A549 (cell line): ENCODE data around the gene SON. TPM values are rescaled to one million over a fixed set of nuclear protein-coding genes. Genes with fewer than 3 reads are reported as not detected.
"Not testable (repeated sequence)": the region's sequence is repeated elsewhere in the genome, so short reads cannot be mapped to it uniquely, and the experiment has no call there.

Experiments used
- ATAC-seq, 2 experiments: fragments of 200-7000 bp in 1 of 2; fragments of >200 bp in 1 of 2; cut with Nextera tagmentation in 1 of 2; cut with Tn5 transposase in 1 of 2; 3 replicates each; pipeline versions ENCODE4 v1.8.0 to v1.9.1; 2018 to 2020; ENCODE audit warnings: mild to moderate bottlenecking in 1 of 2, moderate library complexity in 1 of 2
- CTCF ChIA-PET: fragments of 300-600 bp; sonication (Branson Sonifier 250); formaldehyde crosslinking; extraction: SDS; loops from one replicate; lab custom pipeline; 2021; ENCODE audit warnings: antibody characterized with exemption, inconsistent platforms; lab: Yijun Ruan, JAX
- POLR2A ChIA-PET: fragments of 350-600 bp; formaldehyde crosslinking; extraction: SDS; loops from one replicate; lab custom pipeline; 2021; ENCODE audit warnings: antibody characterized with exemption, inconsistent platforms; lab: Yijun Ruan, JAX
- DNase-seq, 2 experiments: peaks; one replicate each; pipeline versions ENCODE4 v3.0.0 to v3.0.0-alpha.2; 2011 to 2016; ENCODE audit warnings: low read depth in 1 of 2, low spot score in 1 of 2
- FAIRE-seq: peaks from 2 replicates; lab custom pipeline; 2011; peaks lifted over from hg19 to GRCh38; lab: Jason Lieb, UNC
- H3K27ac ChIP-seq, 2 experiments: fragments of >200 bp; sonication (Bioruptor Twin); formaldehyde crosslinking; 3 replicates each; pipeline ENCODE4 v1.5.1; 2016 to 2017
- H3K4me1 ChIP-seq: fragments of >200 bp; sonication (Bioruptor Twin); formaldehyde crosslinking; 3 replicates; pipeline ENCODE4 v1.6.1; 2016
- H3K4me2 ChIP-seq: fragments of >200 bp; sonication (Bioruptor Twin); formaldehyde crosslinking; 3 replicates; pipeline ENCODE4 v1.6.1; 2016
- H3K4me3 ChIP-seq: fragments of >200 bp; sonication (Bioruptor Twin); formaldehyde crosslinking; 3 replicates; pipeline ENCODE4 v1.5.1; 2016
- H3K9me3 ChIP-seq: fragments of >200 bp; sonication (Bioruptor Twin); formaldehyde crosslinking; 3 replicates; pipeline ENCODE4 v1.6.1; 2016
- ATOH8 ChIP-seq: fragments of 250-450 bp; sonication (Bioruptor Pico); IDR thresholded peaks from 2 replicates; pipeline ENCODE4 v1.5.0; 2020; ENCODE audit warnings: low read depth, mild to moderate bottlenecking, moderate library complexity
- BCL3 ChIP-seq: fragments of >200 bp; sonication (Bioruptor Twin); formaldehyde crosslinking; IDR thresholded peaks from 3 replicates; pipeline ENCODE4 v1.6.1; 2016
- BHLHE40 ChIP-seq: IDR thresholded peaks from 2 replicates; pipeline ENCODE4 v1.6.1; 2012; ENCODE audit warnings: low read depth, low read length, inconsistent platforms
- CBX2 ChIP-seq: fragments of 200-600 bp; sonication (generic); IDR thresholded peaks from 2 replicates; pipeline ENCODE4 v1.6.1; 2016; ENCODE audit warnings: low read depth, mild to moderate bottlenecking, borderline replicate concordance
- CHD4 ChIP-seq: fragments of 200-600 bp; sonication (generic); IDR thresholded peaks from 2 replicates; pipeline ENCODE4 v1.6.1; 2016; ENCODE audit warnings: antibody characterized with exemption, mild to moderate bottlenecking, borderline replicate concordance
- HEYL ChIP-seq: fragments of 250-450 bp; sonication (Bioruptor Pico); IDR thresholded peaks from 2 replicates; pipeline ENCODE4 v1.8.0; 2021; ENCODE audit warnings: mild to moderate bottlenecking, moderate library complexity
- HOXA7 ChIP-seq: fragments of 250-450 bp; sonication (Bioruptor Pico); IDR thresholded peaks from 2 replicates; pipeline ENCODE4 v1.5.0; 2020; ENCODE audit warnings: mild to moderate bottlenecking, moderate library complexity
- KDM1A ChIP-seq: fragments of 200-600 bp; sonication (generic); IDR thresholded peaks from 2 replicates; pipeline ENCODE4 v1.6.1; 2016; ENCODE audit warnings: low read depth, mild to moderate bottlenecking
- KDM5A ChIP-seq: fragments of 200-600 bp; sonication (generic); IDR thresholded peaks from 2 replicates; pipeline ENCODE4 v1.6.1; 2016; ENCODE audit warnings: antibody characterized with exemption, mild to moderate bottlenecking
- MAZ ChIP-seq: fragments of 150-350 bp; IDR thresholded peaks from 2 replicates; pipeline ENCODE4 v1.6.1; 2014; ENCODE audit warnings: antibody characterized with exemption, low read depth, low read length, borderline replicate concordance
- MYC ChIP-seq: IDR thresholded peaks from 2 replicates; pipeline ENCODE4 v1.6.1; 2012; ENCODE audit warnings: mild to moderate bottlenecking, inconsistent platforms, low read length, improper control_type of control experiment, borderline replicate concordance
- REST ChIP-seq: fragments of 200-600 bp; sonication (generic); IDR thresholded peaks from 2 replicates; pipeline ENCODE4 v1.6.1; 2016; ENCODE audit warnings: antibody characterized with exemption, mild to moderate bottlenecking, moderate library complexity
- RNF2 ChIP-seq: fragments of 200-600 bp; sonication (generic); IDR thresholded peaks from 2 replicates; pipeline ENCODE4 v1.6.1; 2016; ENCODE audit warnings: low read depth, mild to moderate bottlenecking, antibody characterized with exemption, moderate library complexity, borderline replicate concordance
- SREBF2 ChIP-seq: fragments of 450-650 bp; IDR thresholded peaks from 2 replicates; pipeline ENCODE4 v1.6.1; 2014; ENCODE audit warnings: mild to moderate bottlenecking, moderate library complexity
- TFCP2L1 ChIP-seq: fragments of 250-450 bp; sonication (Bioruptor Pico); IDR thresholded peaks from 2 replicates; pipeline ENCODE4 v1.5.0; 2021; ENCODE audit warnings: mild to moderate bottlenecking
- TP53 ChIP-seq: fragments of 250-450 bp; sonication (Bioruptor Pico); IDR thresholded peaks from 2 replicates; pipeline ENCODE4 v1.5.0; 2021; ENCODE audit warnings: mild to moderate bottlenecking, moderate library complexity
- ZNF302 ChIP-seq: fragments of 250-450 bp; sonication (Bioruptor Pico); IDR thresholded peaks from 2 replicates; pipeline ENCODE4 v1.9.0; 2021; ENCODE audit warnings: inconsistent platforms, mild to moderate bottlenecking, moderate library complexity
- ZSCAN20 ChIP-seq: fragments of 250-450 bp; sonication (Bioruptor Pico); IDR thresholded peaks from 2 replicates; pipeline ENCODE4 v1.8.0; 2022; ENCODE audit warnings: mild to moderate bottlenecking, moderate library complexity
- WGBS: methylation state at CpG from one replicate; pipeline ENCODE4 v1.1.6; 2017; ENCODE audit errors: missing lambda C conversion rate; 5-methylcytosine and 5-hydroxymethylcytosine counted together
- polyA plus RNA-seq, 4 experiments: library from polyadenylated mRNA; depleted of rRNA in 3 of 4; stranded (reverse); fragments of >200 nt; fragmentation: RNase III in 1 of 4; extraction: RNeasy Plus Mini Kit Qiagen cat#74134 plus additional on column Dnase treatment in 1 of 4; gene quantifications; 2 replicates in 3 of 4; 3 replicates in 1 of 4; pipeline ENCODE4 v1.2.3, GENCODE V29; 2011 to 2017

SON gene
- polyA plus RNA-seq, 2 of the 4 experiments (the other 2 are of a cell fraction): 75.3 to 95.9 TPM

- WGBS: 65% methylated on average over 3 of the region's 3 CpGs
- ATAC-seq (no peak), FAIRE-seq (no peak), DNase-seq (no peak)
- POLR2A ChIA-PET: no interaction called here
- no peaks in the 10 kb centered on the region for H3K9me3 ChIP-seq
- H3K27ac ChIP-seq: no peak overlapping the region
- H3K4me3 ChIP-seq: no peak overlapping the region
- CTCF ChIA-PET: interaction anchor here (1.0 kb wide), 1 partner anchor 33 kb away, joined by 4 read pairs; no protein-coding TSS in a partner anchor
- H3K4me2 ChIP-seq: no peak overlapping the region
- TF ChIP-seq CBX2 (no peak), BHLHE40 (no peak), KDM5A (no peak), CHD4 (no peak), MYC (no peak)
- H3K4me1 ChIP-seq: peaks cover 16% of the 10 kb centered on the region; the same call in 2 of the 3 replicates
These were observed 29.5 kb downstream of the SON start for GRCh38 chr21:33572350-33572749.

GRCh38 chr21:33576741-33577141 is 33.9 kb downstream of the SON start:
- ATAC-seq (peak; percentile 58 to 81; a peak in 5 of 6 replicates), DNase-seq (peak in 1 of 2 experiments; percentile 22)
- H3K4me1 ChIP-seq: peaks cover 37% of the 10 kb centered on the region
- WGBS: 0% methylated on average over 2 of the region's 2 CpGs
- CTCF ChIA-PET, H3K4me3 ChIP-seq, H3K9me3 ChIP-seq, FAIRE-seq, POLR2A ChIA-PET, H3K27ac ChIP-seq: not testable (repeated sequence)
- peak overlapping the region; percentile 32; the same call in 2 of the 3 replicates for H3K4me2 ChIP-seq

- POLR2A ChIA-PET: interaction anchor here (0.7 to 1.7 kb wide), 2 partner anchors 10 to 37 kb away, joined by 3 to 4 read pairs; partner anchors contain the start of gene DONSON
- no peak overlapping the region for H3K27ac ChIP-seq
- no peak overlapping the region for H3K4me3 ChIP-seq
- 77% methylated on average over 2 of the region's 2 CpGs for WGBS
- no peaks in the 10 kb centered on the region for H3K9me3 ChIP-seq
- peaks cover 37% of the 10 kb centered on the region for H3K4me1 ChIP-seq
- DNase-seq: no peak
- CTCF ChIA-PET: no interaction called here
- FAIRE-seq: no peak
- H3K4me2 ChIP-seq: no peak overlapping the region
- no peak for ATAC-seq
- no peak for TF ChIP-seq BCL3
- TF ChIP-seq HOXA7 (CRISPR knock-in tag): no peak
- no peak for TF ChIP-seq HEYL (CRISPR knock-in tag)
- no peak for TF ChIP-seq TFCP2L1 (CRISPR knock-in tag)
- no peak for TF ChIP-seq ZNF302 (CRISPR knock-in tag)
- TF ChIP-seq RNF2: no peak
- TF ChIP-seq ATOH8: no peak
- no peak for TF ChIP-seq REST
- TF ChIP-seq TP53 (CRISPR knock-in tag): no peak
- no peak for TF ChIP-seq SREBF2
- no peak for TF ChIP-seq ZSCAN20
- no peak for TF ChIP-seq KDM1A
- no peak for TF ChIP-seq MAZ
- TF ChIP-seq KDM5A: no peak
These were observed 35.4 kb downstream of the SON start for GRCh38 chr21:33578214-33578613.
